ENCODE measurements around the gene KATNIP.

Gene KATNIP

GRCh38 chr16:27579087-27579980, 29.4 kb downstream of the KATNIP start:
- DNase-seq (ENCODE audit: low read depth in 1 of 2, low spot score in 1 of 2), result no peak

GRCh38 chr16:27582883-27583282, 32.9 kb downstream of the KATNIP start:
- DNase-seq (ENCODE audit: low read depth in 1 of 2, low spot score in 1 of 2), result no peak

GRCh38 chr16:27583634-27584033, 33.7 kb downstream of the KATNIP start:
- DNase-seq (ENCODE audit: low read depth in 1 of 2, low spot score in 1 of 2), result no peak

- no peak for DNase-seq (ENCODE audit: low read depth in 1 of 2, low spot score in 1 of 2)
Measured at GRCh38 chr16:27585200-27585599, 35.3 kb downstream of the KATNIP start.

- no peak for DNase-seq (ENCODE audit: low read depth in 1 of 2, low spot score in 1 of 2)
Measured at GRCh38 chr16:27586711-27587110, 36.8 kb downstream of the KATNIP start.

GRCh38 chr16:27588057-27588456, 38.1 kb downstream of the KATNIP start:
- no peak for DNase-seq (ENCODE audit: low read depth in 1 of 2, low spot score in 1 of 2)

GRCh38 chr16:27591837-27592236, 41.9 kb downstream of the KATNIP start:
- DNase-seq (ENCODE audit: low read depth in 1 of 2, low spot score in 1 of 2), result no peak

GRCh38 chr16:27595475-27595874, 45.5 kb downstream of the KATNIP start:
- DNase-seq (ENCODE audit: low read depth in 1 of 2, low spot score in 1 of 2), result no peak

GRCh38 chr16:27595993-27596392, 46.0 kb downstream of the KATNIP start:
- DNase-seq (ENCODE audit: low read depth in 1 of 2, low spot score in 1 of 2), result no peak

- DNase-seq (ENCODE audit: low read depth in 1 of 2, low spot score in 1 of 2), result no peak
Measured at GRCh38 chr16:27596411-27596810, 46.5 kb downstream of the KATNIP start.

- DNase-seq (ENCODE audit: low read depth in 1 of 2, low spot score in 1 of 2), result no peak
Measured at GRCh38 chr16:27597361-27597760, 47.4 kb downstream of the KATNIP start.

- no peak for DNase-seq (ENCODE audit: low read depth in 1 of 2, low spot score in 1 of 2)
Measured at GRCh38 chr16:27598220-27598619, 48.3 kb downstream of the KATNIP start.

- no peak for DNase-seq (ENCODE audit: low read depth in 1 of 2, low spot score in 1 of 2)
Measured at GRCh38 chr16:27598931-27599565, 49.1 kb downstream of the KATNIP start.

GRCh38 chr16:27599606-27600005, 49.7 kb downstream of the KATNIP start:
- no peak for DNase-seq (ENCODE audit: low read depth in 1 of 2, low spot score in 1 of 2)

Data from stimulated activated CD4-positive, alpha-beta T cell treated with anti-CD3 and anti-CD28 coated beads, Interleukin-15, amount 100 ng/mL, for 1 hour (primary cell).